Measurements from ENCODE around the gene TMEM203. TPM values are rescaled to one million over a fixed set of nuclear protein-coding genes. Genes with fewer than 3 reads are reported as not detected.

The TMEM203 gene
- total RNA-seq, 1 experiment from 2014 or later: 36.4 TPM

GRCh38 chr9:137185921-137186320 is 19.5 kb downstream of the TMEM203 start:
- TF ChIP-seq EZH2phosphoT487 (IDR thresholded peaks at IDR 0.05; ENCODE audit: borderline replicate concordance, low read length): no peak
- no peak for TF ChIP-seq EZH2 (IDR thresholded peaks at IDR 0.05; ENCODE audit: low read length, unreplicated experiment)
- TF ChIP-seq CTCF (conservative IDR thresholded peaks at IDR 0.05; ENCODE audit: low read depth, low read length): no peak
- Histone ChIP-seq H3K9me3 (ENCODE audit: low read length) (no peaks in the 10 kb centered on the region), H2AFZ (ENCODE audit: low read length) (no peak overlapping the region), H3K27ac (ENCODE audit: low read length) (no peak overlapping the region), H3K9ac (ENCODE audit: low read length) (no peak overlapping the region), H3K36me3 (ENCODE audit: low read depth, low read length) (no peaks in the 10 kb centered on the region), H3K4me2 (ENCODE audit: low read length) (peak overlapping the region; percentile 96; the same call in 1 of the 2 replicates), H4K20me1 (ENCODE audit: low read length) (peaks cover 11% of the 10 kb centered on the region), H3K9me2 (replicated peaks; ENCODE audit: low read length) (no peaks in the 10 kb centered on the region), H3F3A (ENCODE audit: low read length, unreplicated experiment) (no peaks in the 10 kb centered on the region), H3K4me3 (ENCODE audit: low read length) (no peak overlapping the region; the same call in 1 of the 2 replicates), H3K4me1 (ENCODE audit: insufficient read depth, low read length) (peaks cover 25% of the 10 kb centered on the region), H3K79me2 (ENCODE audit: low read length) (peaks cover 40% of the 10 kb centered on the region), H3K27me3 (ENCODE audit: low read length) (no peaks in the 10 kb centered on the region)
- intact Hi-C loops (cut with micrococcal nuclease): loop anchor here (5.0 kb wide), 1 partner anchor 41 kb away; the partner anchor contains the start of genes CYSRT1 and RNF224
- no peak for ATAC-seq
- CTCF ChIA-PET: no interaction called here
- POLR2A ChIA-PET (ENCODE audit: unreplicated experiment): no interaction called here
- DNase-seq: no peak
- BruUV-seq (replicated peaks): no TSS peak

GRCh38 chr9:137184881-137185660 is 20.4 kb downstream of the TMEM203 start:
- Histone ChIP-seq H2AFZ (ENCODE audit: low read length) (no peak overlapping the region), H3F3A (ENCODE audit: low read length, unreplicated experiment) (no peaks in the 10 kb centered on the region), H3K4me2 (ENCODE audit: low read length) (no peak overlapping the region), H3K36me3 (ENCODE audit: low read depth, low read length) (no peaks in the 10 kb centered on the region), H3K4me3 (ENCODE audit: low read length) (no peak overlapping the region), H4K20me1 (ENCODE audit: low read length) (peaks cover 8% of the 10 kb centered on the region), H3K9me2 (replicated peaks; ENCODE audit: low read length) (no peaks in the 10 kb centered on the region), H3K27me3 (ENCODE audit: low read length) (no peaks in the 10 kb centered on the region), H3K4me1 (ENCODE audit: insufficient read depth, low read length) (peaks cover 23% of the 10 kb centered on the region), H3K9me3 (ENCODE audit: low read length) (no peaks in the 10 kb centered on the region), H3K9ac (ENCODE audit: low read length) (no peak overlapping the region), H3K27ac (ENCODE audit: low read length) (no peak overlapping the region), H3K79me2 (ENCODE audit: low read length) (peaks cover 38% of the 10 kb centered on the region)
- ATAC-seq (no peak), DNase-seq (no peak)
- BruUV-seq (replicated peaks): no TSS peak
- ChIA-PET CTCF (no interaction called here), POLR2A (ENCODE audit: unreplicated experiment) (no interaction called here)
- TF ChIP-seq CTCF (conservative IDR thresholded peaks at IDR 0.05; ENCODE audit: low read depth, low read length) (no peak), EZH2phosphoT487 (IDR thresholded peaks at IDR 0.05; ENCODE audit: borderline replicate concordance, low read length) (no peak)
- intact Hi-C loops (cut with micrococcal nuclease): loop anchor here (5.0 kb wide), 1 partner anchor 42 kb away; the partner anchor contains the start of genes CYSRT1 and RNF224

- H3K27ac ChIP-seq (ENCODE audit: low read length): no peak overlapping the region
- peaks cover 15% of the 10 kb centered on the region for H3K4me1 ChIP-seq (ENCODE audit: insufficient read depth, low read length)
- H3K4me3 ChIP-seq (ENCODE audit: low read length): no peak overlapping the region
- no peak overlapping the region for H3K9ac ChIP-seq (ENCODE audit: low read length)
- no peaks in the 10 kb centered on the region for H3F3A ChIP-seq (ENCODE audit: low read length, unreplicated experiment)
- ChIA-PET CTCF (no interaction called here), POLR2A (ENCODE audit: unreplicated experiment) (no interaction called here)
- BruUV-seq (replicated peaks): no TSS peak
- no peaks in the 10 kb centered on the region for H3K9me3 ChIP-seq (ENCODE audit: low read length)
- no peaks in the 10 kb centered on the region for H4K20me1 ChIP-seq (ENCODE audit: low read length)
- no peak overlapping the region for H2AFZ ChIP-seq (ENCODE audit: low read length)
- no peaks in the 10 kb centered on the region for H3K9me2 ChIP-seq (replicated peaks; ENCODE audit: low read length)
- TF ChIP-seq CTCF (conservative IDR thresholded peaks at IDR 0.05; ENCODE audit: low read depth, low read length): no peak
- TF ChIP-seq EZH2phosphoT487 (IDR thresholded peaks at IDR 0.05; ENCODE audit: borderline replicate concordance, low read length): no peak
- TF ChIP-seq EZH2 (IDR thresholded peaks at IDR 0.05; ENCODE audit: low read length, unreplicated experiment): no peak
- intact Hi-C loops (cut with micrococcal nuclease): no loop called here
- ATAC-seq (no peak), DNase-seq (no peak)
- H3K36me3 ChIP-seq (ENCODE audit: low read depth, low read length): no peaks in the 10 kb centered on the region
- no peak overlapping the region for H3K4me2 ChIP-seq (ENCODE audit: low read length)
- no peaks in the 10 kb centered on the region for H3K27me3 ChIP-seq (ENCODE audit: low read length)
- H3K79me2 ChIP-seq (ENCODE audit: low read length): peaks cover 28% of the 10 kb centered on the region
These were observed 21.4 kb downstream of the TMEM203 start for GRCh38 chr9:137183980-137184595.

Data from PC-3 (cell line).